Stomach (tissue), 4 donors: ENCODE results near the gene GABRB3.

Experiments used
- EP300 ChIP-seq: sonication (generic); formaldehyde crosslinking; IDR thresholded peaks from one replicate; pipeline ENCODE4 v1.6.1; 2017; ENCODE audit warnings: antibody characterized with exemption
- POLR2AphosphoS5 ChIP-seq, 3 donors: sonication (generic); formaldehyde crosslinking; IDR thresholded peaks; one replicate each; pipeline ENCODE4 v1.6.1; 2016; ENCODE audit warnings: antibody characterized with exemption in 3 of 3
- TF ChIP-seq, protein P1 (sequence below), 7 experiments: fragments of 450-650 bp in 4 of 7; fragments of 200-600 bp in 3 of 7; sonication (generic) in 3 of 7; IDR thresholded peaks; one replicate each; pipeline ENCODE4 v1.5.1; 2016 to 2019; ENCODE audit warnings: antibody characterized with exemption in 7 of 7, control low read depth in 2 of 7, mild to moderate bottlenecking in 1 of 7

DNA sequence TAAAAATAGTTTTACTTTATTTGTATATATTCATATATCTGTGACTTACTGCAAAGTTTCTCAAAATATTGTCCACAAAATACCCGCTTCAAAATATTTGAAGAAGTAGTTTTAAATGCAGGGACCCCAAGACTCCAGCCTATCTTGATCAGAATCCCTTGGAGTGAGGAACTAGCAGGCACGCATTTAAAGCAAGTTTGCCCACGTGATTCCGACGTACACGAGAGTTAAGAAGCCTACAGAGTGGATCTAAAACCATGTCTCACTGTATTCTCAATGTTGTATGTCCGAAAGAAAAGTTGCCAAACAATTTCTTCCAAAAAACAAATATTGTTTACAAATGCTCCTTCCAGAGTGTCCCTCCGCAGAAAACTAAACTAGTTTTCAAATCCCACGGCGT, 1.7 kb downstream of the GABRB3 start:
- TF ChIP-seq, protein P1, sequence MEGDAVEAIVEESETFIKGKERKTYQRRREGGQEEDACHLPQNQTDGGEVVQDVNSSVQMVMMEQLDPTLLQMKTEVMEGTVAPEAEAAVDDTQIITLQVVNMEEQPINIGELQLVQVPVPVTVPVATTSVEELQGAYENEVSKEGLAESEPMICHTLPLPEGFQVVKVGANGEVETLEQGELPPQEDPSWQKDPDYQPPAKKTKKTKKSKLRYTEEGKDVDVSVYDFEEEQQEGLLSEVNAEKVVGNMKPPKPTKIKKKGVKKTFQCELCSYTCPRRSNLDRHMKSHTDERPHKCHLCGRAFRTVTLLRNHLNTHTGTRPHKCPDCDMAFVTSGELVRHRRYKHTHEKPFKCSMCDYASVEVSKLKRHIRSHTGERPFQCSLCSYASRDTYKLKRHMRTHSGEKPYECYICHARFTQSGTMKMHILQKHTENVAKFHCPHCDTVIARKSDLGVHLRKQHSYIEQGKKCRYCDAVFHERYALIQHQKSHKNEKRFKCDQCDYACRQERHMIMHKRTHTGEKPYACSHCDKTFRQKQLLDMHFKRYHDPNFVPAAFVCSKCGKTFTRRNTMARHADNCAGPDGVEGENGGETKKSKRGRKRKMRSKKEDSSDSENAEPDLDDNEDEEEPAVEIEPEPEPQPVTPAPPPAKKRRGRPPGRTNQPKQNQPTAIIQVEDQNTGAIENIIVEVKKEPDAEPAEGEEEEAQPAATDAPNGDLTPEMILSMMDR (IDR thresholded peaks at IDR 0.05), result no peak
- no peak for TF ChIP-seq POLR2AphosphoS5 (IDR thresholded peaks at IDR 0.05)
- TF ChIP-seq EP300, result no peak
